ENCODE measurements around the gene UXS1.

The UXS1 gene

DNA sequence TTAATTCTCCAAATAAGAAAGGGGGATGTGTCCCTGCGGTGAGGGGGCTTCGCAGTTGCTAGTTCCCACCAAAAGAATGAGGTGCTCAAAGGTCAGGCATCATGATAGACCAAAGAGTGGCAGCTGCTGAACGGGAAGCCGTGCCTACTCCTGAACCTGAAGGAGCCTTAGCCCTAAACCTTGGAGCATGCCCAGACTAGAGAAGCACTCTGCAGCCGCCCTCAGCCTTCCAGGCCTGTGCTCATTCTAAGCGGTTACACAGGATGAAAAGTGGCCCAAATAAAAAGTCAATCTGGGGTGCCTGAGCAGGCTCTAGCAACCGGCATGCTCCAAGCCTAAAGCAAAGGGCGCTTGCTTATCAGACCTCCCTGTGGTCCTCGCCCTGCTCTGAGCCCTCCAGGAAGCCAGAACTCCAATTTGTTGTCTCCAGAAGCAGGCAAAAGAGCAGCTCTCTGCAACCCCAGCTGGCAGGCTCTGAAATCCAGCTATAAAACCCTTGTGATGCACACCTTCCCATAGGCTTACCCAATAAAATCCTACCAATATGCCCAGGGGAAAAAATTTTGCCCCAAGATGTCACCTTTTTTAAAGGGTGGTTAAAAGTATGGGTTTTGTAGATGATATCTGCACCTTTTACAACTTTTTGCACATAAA, 17.5 kb downstream of the UXS1 start:
- Histone ChIP-seq H4K20me1 (ENCODE audit: insufficient read depth, low read length) (peaks cover 83% of the 10 kb centered on the region), H3K4me1 (ENCODE audit: insufficient read depth, low read length) (no peaks in the 10 kb centered on the region; the same call in 1 of the 2 replicates), H3K27me3 (ENCODE audit: insufficient read depth, low read length, poor library complexity) (no peaks in the 10 kb centered on the region), H3K9me3 (ENCODE audit: insufficient read depth, low read length, severe bottlenecking) (no peaks in the 10 kb centered on the region), H3K36me3 (ENCODE audit: insufficient read depth, low read length) (peaks cover 22% of the 10 kb centered on the region), H3K4me2 (ENCODE audit: insufficient read depth, low read length) (no peak overlapping the region), H3K79me2 (ENCODE audit: insufficient read depth, low read length) (peaks cover 100% of the 10 kb centered on the region), H2AFZ (ENCODE audit: low read depth, low read length) (no peak overlapping the region), H3K27ac (ENCODE audit: low read length) (0 out of 2 replicates have a peak overlapping the region, but pooled peaks have one; percentile 34), H3K9ac (ENCODE audit: low read depth, low read length) (no peak overlapping the region), H3K4me3 (ENCODE audit: low read depth in 1 of 2, low read length in 2 of 2) (no peak overlapping the region)
- DNase-seq: no peak
- ATAC-seq (ENCODE audit: insufficient read depth, low read depth): peak; percentile 29
- TF ChIP-seq, protein P1, sequence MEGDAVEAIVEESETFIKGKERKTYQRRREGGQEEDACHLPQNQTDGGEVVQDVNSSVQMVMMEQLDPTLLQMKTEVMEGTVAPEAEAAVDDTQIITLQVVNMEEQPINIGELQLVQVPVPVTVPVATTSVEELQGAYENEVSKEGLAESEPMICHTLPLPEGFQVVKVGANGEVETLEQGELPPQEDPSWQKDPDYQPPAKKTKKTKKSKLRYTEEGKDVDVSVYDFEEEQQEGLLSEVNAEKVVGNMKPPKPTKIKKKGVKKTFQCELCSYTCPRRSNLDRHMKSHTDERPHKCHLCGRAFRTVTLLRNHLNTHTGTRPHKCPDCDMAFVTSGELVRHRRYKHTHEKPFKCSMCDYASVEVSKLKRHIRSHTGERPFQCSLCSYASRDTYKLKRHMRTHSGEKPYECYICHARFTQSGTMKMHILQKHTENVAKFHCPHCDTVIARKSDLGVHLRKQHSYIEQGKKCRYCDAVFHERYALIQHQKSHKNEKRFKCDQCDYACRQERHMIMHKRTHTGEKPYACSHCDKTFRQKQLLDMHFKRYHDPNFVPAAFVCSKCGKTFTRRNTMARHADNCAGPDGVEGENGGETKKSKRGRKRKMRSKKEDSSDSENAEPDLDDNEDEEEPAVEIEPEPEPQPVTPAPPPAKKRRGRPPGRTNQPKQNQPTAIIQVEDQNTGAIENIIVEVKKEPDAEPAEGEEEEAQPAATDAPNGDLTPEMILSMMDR (IDR thresholded peaks at IDR 0.05; ENCODE audit: borderline replicate concordance, extremely low read depth, low read length, poor library complexity, severe bottlenecking): no peak
- no peak for TF ChIP-seq EZH2 (IDR thresholded peaks at IDR 0.05; ENCODE audit: borderline replicate concordance, low read depth, low read length, severe bottlenecking)

DNA sequence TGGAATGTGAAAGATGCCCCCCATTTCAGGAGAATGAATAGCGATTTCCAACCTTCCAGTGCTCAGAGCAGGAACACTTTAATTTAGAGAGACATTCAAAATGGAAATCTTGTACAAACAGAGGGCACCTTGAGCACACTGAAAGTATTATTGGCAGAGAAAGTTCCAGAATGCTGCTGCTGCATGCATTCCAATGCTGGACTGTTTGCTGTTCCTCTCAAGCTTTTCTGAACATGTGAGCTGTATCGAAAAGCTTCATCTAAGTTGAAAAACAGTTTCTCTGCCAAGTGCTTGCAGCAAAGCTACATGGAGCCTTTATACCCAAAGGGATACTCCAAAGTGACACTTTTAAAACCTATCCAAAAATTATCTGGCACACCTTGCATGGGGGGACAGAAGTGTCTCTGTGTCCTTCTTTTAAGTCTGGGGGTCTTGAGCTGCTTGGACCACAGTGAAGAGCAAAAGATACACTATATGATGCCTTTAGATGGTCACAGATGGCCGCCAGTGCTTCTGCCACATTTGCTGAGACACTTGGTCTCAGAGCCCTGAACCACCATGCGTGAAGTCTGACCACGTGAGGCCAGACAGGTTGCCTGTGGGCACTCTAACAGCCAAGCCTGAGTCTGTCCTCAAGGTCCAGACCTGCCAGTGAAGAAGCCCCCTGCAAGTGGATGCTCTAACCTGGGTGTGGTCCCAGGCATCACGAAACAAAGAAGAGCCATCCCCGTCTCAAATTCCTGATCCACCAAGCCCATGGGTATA, 18.8 kb downstream of the UXS1 start:
- no peak for ATAC-seq (ENCODE audit: insufficient read depth, low read depth)
- H3K79me2 ChIP-seq (ENCODE audit: insufficient read depth, low read length): peaks cover 100% of the 10 kb centered on the region
- no peaks in the 10 kb centered on the region; the same call in 1 of the 2 replicates for H3K4me1 ChIP-seq (ENCODE audit: insufficient read depth, low read length)
- H3K4me2 ChIP-seq (ENCODE audit: insufficient read depth, low read length): no peak overlapping the region
- 0 out of 2 replicates have a peak overlapping the region, but pooled peaks have one; percentile 21 for H3K27ac ChIP-seq (ENCODE audit: low read length)
- H3K36me3 ChIP-seq (ENCODE audit: insufficient read depth, low read length): peaks cover 22% of the 10 kb centered on the region
- H3K9me3 ChIP-seq (ENCODE audit: insufficient read depth, low read length, severe bottlenecking): no peaks in the 10 kb centered on the region
- TF ChIP-seq EZH2 (IDR thresholded peaks at IDR 0.05; ENCODE audit: borderline replicate concordance, low read depth, low read length, severe bottlenecking): no peak
- TF ChIP-seq, protein P1 (IDR thresholded peaks at IDR 0.05; ENCODE audit: borderline replicate concordance, extremely low read depth, low read length, poor library complexity, severe bottlenecking): no peak
- H3K9ac ChIP-seq (ENCODE audit: low read depth, low read length): no peak overlapping the region
- H4K20me1 ChIP-seq (ENCODE audit: insufficient read depth, low read length): peaks cover 79% of the 10 kb centered on the region
- H3K4me3 ChIP-seq (ENCODE audit: low read depth in 1 of 2, low read length in 2 of 2): no peak overlapping the region
- no peak for DNase-seq
- no peaks in the 10 kb centered on the region for H3K27me3 ChIP-seq (ENCODE audit: insufficient read depth, low read length, poor library complexity)
- H2AFZ ChIP-seq (ENCODE audit: low read depth, low read length): no peak overlapping the region

DNA sequence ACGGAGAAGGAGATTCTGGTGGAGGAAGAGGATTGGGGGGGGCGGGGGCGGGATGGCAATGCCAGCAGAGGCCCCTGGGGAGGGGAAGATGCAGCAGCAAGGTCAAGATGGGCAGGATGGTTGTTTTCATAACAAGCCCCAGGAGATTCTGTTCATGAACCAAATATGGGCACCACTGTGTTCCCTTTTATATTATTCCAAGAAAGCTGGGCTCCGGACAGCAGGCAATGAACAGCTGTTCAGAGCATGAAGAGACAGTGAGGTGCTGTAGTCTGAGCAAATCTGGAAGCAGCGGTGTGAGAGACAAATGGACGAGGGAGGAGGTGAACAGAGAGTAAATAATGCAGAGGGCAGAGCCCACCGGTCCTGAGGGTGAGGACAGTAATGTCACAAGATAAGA, 20.0 kb downstream of the UXS1 start:
- ATAC-seq (ENCODE audit: insufficient read depth, low read depth) (no peak), DNase-seq (no peak)

More for the DNA sequence above, 20.0 kb downstream of the UXS1 start:
- no peaks in the 10 kb centered on the region; the same call in 1 of the 2 replicates for H3K4me1 ChIP-seq (ENCODE audit: insufficient read depth, low read length)
- H4K20me1 ChIP-seq (ENCODE audit: insufficient read depth, low read length): peaks cover 75% of the 10 kb centered on the region
- no peak for TF ChIP-seq EZH2 (IDR thresholded peaks at IDR 0.05; ENCODE audit: borderline replicate concordance, low read depth, low read length, severe bottlenecking)
- TF ChIP-seq, protein P1 (IDR thresholded peaks at IDR 0.05; ENCODE audit: borderline replicate concordance, extremely low read depth, low read length, poor library complexity, severe bottlenecking): no peak
- no peaks in the 10 kb centered on the region for H3K27me3 ChIP-seq (ENCODE audit: insufficient read depth, low read length, poor library complexity)
- H2AFZ ChIP-seq (ENCODE audit: low read depth, low read length): no peak overlapping the region
- H3K27ac ChIP-seq (ENCODE audit: low read length): 0 out of 2 replicates have a peak overlapping the region, but pooled peaks have one; percentile 28
- H3K9ac ChIP-seq (ENCODE audit: low read depth, low read length): no peak overlapping the region
- no peak overlapping the region for H3K4me3 ChIP-seq (ENCODE audit: low read depth in 1 of 2, low read length in 2 of 2)
- peaks cover 100% of the 10 kb centered on the region for H3K79me2 ChIP-seq (ENCODE audit: insufficient read depth, low read length)
- no peak overlapping the region for H3K4me2 ChIP-seq (ENCODE audit: insufficient read depth, low read length)
- no peaks in the 10 kb centered on the region for H3K9me3 ChIP-seq (ENCODE audit: insufficient read depth, low read length, severe bottlenecking)
- peaks cover 24% of the 10 kb centered on the region for H3K36me3 ChIP-seq (ENCODE audit: insufficient read depth, low read length)

All from DND-41 (cell line).